ENCODE data around the gene VNN1.

The VNN1 gene

GRCh38 chr6:132728616-132729015 lies 14.8 kb upstream of the VNN1 start:
- TF ChIP-seq CTCF (IDR thresholded peaks at IDR 0.05) = no peak
- no peak for DNase-seq (ENCODE audit: low spot score)
- H3K4me3 ChIP-seq = no peak overlapping the region
- no peak overlapping the region for H3K27ac ChIP-seq

- Histone ChIP-seq H3K4me3 (no peak overlapping the region), H3K27ac (no peak overlapping the region)
- DNase-seq (ENCODE audit: low spot score) = no peak
- TF ChIP-seq CTCF (IDR thresholded peaks at IDR 0.05) = no peak
Observed at GRCh38 chr6:132726608-132726975, 12.7 kb upstream of the VNN1 start.

- DNase-seq (ENCODE audit: low spot score) = no peak
- no peak for TF ChIP-seq CTCF (IDR thresholded peaks at IDR 0.05)
- Histone ChIP-seq H3K4me3 (no peak overlapping the region), H3K27ac (no peak overlapping the region)
Observed at GRCh38 chr6:132725947-132726607, 12.2 kb upstream of the VNN1 start.

GRCh38 chr6:132725471-132725870 lies 11.6 kb upstream of the VNN1 start:
- no peak for TF ChIP-seq CTCF (IDR thresholded peaks at IDR 0.05)
- no peak for DNase-seq (ENCODE audit: low spot score)
- no peak overlapping the region for H3K4me3 ChIP-seq
- H3K27ac ChIP-seq = no peak overlapping the region

- Histone ChIP-seq H3K4me3 (no peak overlapping the region), H3K27ac (no peak overlapping the region)
- DNase-seq (ENCODE audit: low spot score) = no peak
- no peak for TF ChIP-seq CTCF (IDR thresholded peaks at IDR 0.05)
Observed at GRCh38 chr6:132719736-132720448, 6.0 kb upstream of the VNN1 start.

- TF ChIP-seq CTCF (IDR thresholded peaks at IDR 0.05) = no peak
- H3K4me3 ChIP-seq = no peak overlapping the region
- DNase-seq (ENCODE audit: low spot score) = no peak
- no peak overlapping the region for H3K27ac ChIP-seq
Observed at GRCh38 chr6:132715881-132716637, 2.2 kb upstream of the VNN1 start.

All from coronary artery (tissue), 2 donors.